Naive thymus-derived CD8-positive, alpha-beta T cell (primary cell): Measurements from ENCODE around the gene NCKAP5L. TPM values are rescaled to one million over a fixed set of nuclear protein-coding genes. Genes with fewer than 3 reads are reported as not detected.
"Not testable (repeated sequence)": the region's sequence is repeated elsewhere in the genome, so short reads cannot be mapped to it uniquely, and the experiment has no call there.

Experiments used
- ATAC-seq, 2 donors: fragments of 150-1000 bp; cut with Tn5 transposase in 1 of 2; sonication (Bioruptor Pico), chemical (Tn5 transposase) in 1 of 2; 1 replicate in 1 of 2; 2 replicates in 1 of 2; pipeline ENCODE4 v1.10.0; 2021; ENCODE audit warnings: mild to moderate bottlenecking in 2 of 2, moderate library complexity in 2 of 2
- POLR2A ChIA-PET: fragments of 350-600 bp; sonication (Branson Sonifier 250); formaldehyde crosslinking; loops from one replicate; lab custom pipeline; 2021; ENCODE audit warnings: antibody characterized with exemption; lab: Charles Lee
- DNase-seq, 10 donors: peaks; one replicate each; pipeline versions ENCODE4 v3.0.0 to v3.0.0-alpha.2; 2020 to 2022
- H3K27ac Mint-ChIP-seq, 10 donors: one replicate each; pipeline ENCODE4 v1.8.0; 2020 to 2022; ENCODE audit warnings: mild to moderate bottlenecking in 10 of 10, mixed read lengths in 10 of 10, moderate library complexity in 4 of 10, inconsistent platforms in 1 of 10
- H3K27me3 Mint-ChIP-seq, 5 donors: one replicate each; pipeline ENCODE4 v1.8.0; 2021 to 2022; ENCODE audit warnings: mixed read lengths in 5 of 5
- H3K36me3 Mint-ChIP-seq, 3 donors: one replicate each; pipeline ENCODE4 v1.8.0; 2020 to 2022; ENCODE audit warnings: mixed read lengths in 3 of 3, mild to moderate bottlenecking in 2 of 3, inconsistent platforms in 1 of 3
- H3K4me1 Mint-ChIP-seq, 4 donors: one replicate each; pipeline ENCODE4 v1.8.0; 2021 to 2022; ENCODE audit warnings: mixed read lengths in 4 of 4
- H3K4me3 Mint-ChIP-seq, 10 donors: one replicate each; pipeline ENCODE4 v1.8.0; 2020 to 2022; ENCODE audit warnings: mild to moderate bottlenecking in 10 of 10, mixed read lengths in 10 of 10, moderate library complexity in 6 of 10, inconsistent platforms in 1 of 10
- H3K9me3 Mint-ChIP-seq, 9 donors: one replicate each; pipeline ENCODE4 v1.8.0; 2020 to 2022; ENCODE audit warnings: mixed read lengths in 9 of 9, mild to moderate bottlenecking in 3 of 9, inconsistent platforms in 1 of 9, moderate library complexity in 1 of 9
- polyA plus RNA-seq, 3 donors: library from polyadenylated mRNA; unstranded; fragments of 300-500 nt; fragmentation: Illumina TruSeq; gene quantifications; one replicate each; pipeline ENCODE4 v1.2.3, GENCODE V29; 2021
- total RNA-seq, 8 experiments: library from RNA in 2 of 8; stranded (reverse) in 2 of 8; gene quantifications; one replicate each; pipeline ENCODE4 v1.2.3 and lab custom pipeline; 2021 to 2026

Gene NCKAP5L
- total and polyA plus RNA-seq, 5 experiments from 2014 or later: 1.9 to 14.2 (median 5.1) TPM

GRCh38 chr12:49855890-49856289 is 27.7 kb upstream of the NCKAP5L start:
- H3K4me1 Mint-ChIP-seq, H3K9me3 Mint-ChIP-seq, POLR2A ChIA-PET, H3K36me3 Mint-ChIP-seq, DNase-seq, H3K4me3 Mint-ChIP-seq, ATAC-seq, H3K27ac Mint-ChIP-seq: not testable (repeated sequence)
- H3K27me3 Mint-ChIP-seq: peaks cover 0 to 20% (median 1%) of the 10 kb centered on the region in 5 donors

GRCh38 chr12:49854976-49855375 is 26.8 kb upstream of the NCKAP5L start:
- no peak for ATAC-seq
- no peak for DNase-seq
- peak overlapping the region in 1 of 10 donors; percentile 73 for H3K27ac Mint-ChIP-seq
- H3K4me3 Mint-ChIP-seq: no peak overlapping the region
- POLR2A ChIA-PET: no interaction called here
- peaks cover 0 to 4% (median 0%) of the 10 kb centered on the region in 9 donors for H3K9me3 Mint-ChIP-seq
- H3K27me3 Mint-ChIP-seq: peaks cover 0 to 24% (median 3%) of the 10 kb centered on the region in 5 donors
- H3K36me3 Mint-ChIP-seq: no peaks in the 10 kb centered on the region
- H3K4me1 Mint-ChIP-seq: no peaks in the 10 kb centered on the region

GRCh38 chr12:49853671-49854070 is 25.5 kb upstream of the NCKAP5L start:
- Mint-ChIP-seq H3K9me3 (no peaks in the 10 kb centered on the region), H3K36me3 (no peaks in the 10 kb centered on the region), H3K4me3 (no peak overlapping the region), H3K4me1 (no peaks in the 10 kb centered on the region), H3K27ac (no peak overlapping the region), H3K27me3 (peaks cover 0 to 27% (median 0%) of the 10 kb centered on the region in 5 donors)
- POLR2A ChIA-PET: no interaction called here
- ATAC-seq: no peak
- no peak for DNase-seq

- Mint-ChIP-seq H3K36me3 (no peaks in the 10 kb centered on the region), H3K4me1 (peaks cover 6 to 27% (median 23%) of the 10 kb centered on the region in 4 donors), H3K27me3 (peaks cover 0 to 25% (median 0%) of the 10 kb centered on the region in 5 donors), H3K4me3 (peak overlapping the region in 5 of 10 donors; percentile 13 to 76 (median 48)), H3K27ac (peak overlapping the region in 2 of 10 donors; percentile 24 to 57), H3K9me3 (no peaks in the 10 kb centered on the region)
- no peak for DNase-seq
- ATAC-seq: no peak
- POLR2A ChIA-PET: interaction anchor here (0.8 to 2.0 kb wide), 2 partner anchors 19 to 106 kb away, joined by 3 to 12 read pairs; partner anchors contain the start of genes NCKAP5L and TMBIM6
Measured at GRCh38 chr12:49847161-49847560, 18.9 kb upstream of the NCKAP5L start.

- H3K36me3 Mint-ChIP-seq: no peaks in the 10 kb centered on the region
- H3K4me1 Mint-ChIP-seq: peaks cover 12 to 38% (median 33%) of the 10 kb centered on the region in 4 donors
- DNase-seq (no peak), ATAC-seq (no peak)
- POLR2A ChIA-PET: interaction anchor here (0.6 to 1.3 kb wide), 2 partner anchors 104 to 265 kb away, joined by 3 to 4 read pairs; no protein-coding TSS in a partner anchor
- H3K27me3 Mint-ChIP-seq: peaks cover 0 to 15% (median 0%) of the 10 kb centered on the region in 5 donors
- H3K27ac Mint-ChIP-seq: no peak overlapping the region
- no peaks in the 10 kb centered on the region for H3K9me3 Mint-ChIP-seq
- H3K4me3 Mint-ChIP-seq: no peak overlapping the region
Measured at GRCh38 chr12:49846032-49846431, 17.8 kb upstream of the NCKAP5L start.

GRCh38 chr12:49843876-49844437 is 15.7 kb upstream of the NCKAP5L start:
- H3K27me3 Mint-ChIP-seq: peaks cover 0 to 4% (median 0%) of the 10 kb centered on the region in 5 donors
- POLR2A ChIA-PET: interaction anchor here (0.5 to 8.4 kb wide), 5 partner anchors 16 to 1252 kb away, joined by 3 to 77 read pairs (median 6); partner anchors contain the start of genes NCKAP5L and TMBIM6
- H3K4me1 Mint-ChIP-seq: peaks cover 14 to 45% (median 38%) of the 10 kb centered on the region in 4 donors
- H3K4me3 Mint-ChIP-seq: peak overlapping the region in 7 of 10 donors; percentile 56 to 96 (median 93)
- no peaks in the 10 kb centered on the region for H3K9me3 Mint-ChIP-seq
- H3K27ac Mint-ChIP-seq: peak overlapping the region in 8 of 10 donors; percentile 63 to 99 (median 94)
- DNase-seq (no peak), ATAC-seq (no peak)
- no peaks in the 10 kb centered on the region for H3K36me3 Mint-ChIP-seq

- Mint-ChIP-seq H3K36me3 (no peaks in the 10 kb centered on the region), H3K4me3 (peak overlapping the region; percentile 89 to 97 (median 94)), H3K4me1 (peaks cover 15 to 51% (median 40%) of the 10 kb centered on the region in 4 donors), H3K27ac (peak overlapping the region; percentile 91 to 99 (median 96)), H3K9me3 (no peaks in the 10 kb centered on the region), H3K27me3 (no peaks in the 10 kb centered on the region)
- DNase-seq: no peak
- no peak for ATAC-seq
- POLR2A ChIA-PET: interaction anchor here (0.5 to 8.4 kb wide), 10 partner anchors 11 to 1252 kb away, joined by 3 to 77 read pairs (median 4); partner anchors contain the start of genes NCKAP5L, PRPF40B and TMBIM6
Measured at GRCh38 chr12:49843411-49843810, 15.2 kb upstream of the NCKAP5L start.

GRCh38 chr12:49842519-49843352 is 14.5 kb upstream of the NCKAP5L start, which contains the start of gene BCDIN3D:
BCDIN3D (minus strand) TSS chr12:49843106; CDS start chr12:49843087, 19 bp downstream.
- H3K27me3 Mint-ChIP-seq: no peaks in the 10 kb centered on the region
- H3K36me3 Mint-ChIP-seq: peaks cover 0 to 3% (median 0%) of the 10 kb centered on the region in 3 donors
- POLR2A ChIA-PET: interaction anchor here (0.6 to 8.4 kb wide), 10 partner anchors 11 to 220 kb away, joined by 3 to 77 read pairs (median 4); partner anchors contain the start of genes NCKAP5L, PRPF40B and TMBIM6
- H3K4me3 Mint-ChIP-seq: peak within 1 kb of the TSS; percentile 89 to 97 (median 94)
- no peaks in the 10 kb centered on the region for H3K9me3 Mint-ChIP-seq
- peak within 1 kb of the TSS; percentile 91 to 99 (median 96) for H3K27ac Mint-ChIP-seq
- DNase-seq: peak; percentile 86 to 95 (median 89)
- ATAC-seq: peak; percentile 93 to 95
- peaks cover 17 to 53% (median 43%) of the 10 kb centered on the region in 4 donors for H3K4me1 Mint-ChIP-seq

- Mint-ChIP-seq H3K27ac (peak overlapping the region in 2 of 10 donors; percentile 36 to 50), H3K4me1 (peaks cover 14 to 45% (median 33%) of the 10 kb centered on the region in 4 donors), H3K9me3 (no peaks in the 10 kb centered on the region), H3K36me3 (peaks cover 0 to 3% (median 0%) of the 10 kb centered on the region in 3 donors), H3K27me3 (no peaks in the 10 kb centered on the region), H3K4me3 (no peak overlapping the region)
- POLR2A ChIA-PET: interaction anchor here (0.6 to 8.4 kb wide), 7 partner anchors 11 to 126 kb away, joined by 3 to 77 read pairs (median 3); partner anchors contain the start of genes NCKAP5L and TMBIM6
- ATAC-seq (peak in 1 of 2 donors; percentile 15), DNase-seq (peak in 7 of 10 donors; percentile 26 to 59 (median 46))
Measured at GRCh38 chr12:49838973-49839633, 10.9 kb upstream of the NCKAP5L start.

- POLR2A ChIA-PET: interaction anchor here (1.8 kb wide), 1 partner anchor 10 kb away, joined by 4 read pairs; no protein-coding TSS in a partner anchor
- Mint-ChIP-seq H3K27me3 (no peaks in the 10 kb centered on the region), H3K4me1 (peaks cover 7 to 14% (median 12%) of the 10 kb centered on the region in 4 donors), H3K4me3 (no peak overlapping the region), H3K27ac (peak overlapping the region in 1 of 10 donors; percentile 28), H3K36me3 (no peaks in the 10 kb centered on the region), H3K9me3 (no peaks in the 10 kb centered on the region)
- DNase-seq (no peak), ATAC-seq (no peak)
Measured at GRCh38 chr12:49832836-49833421, 4.7 kb upstream of the NCKAP5L start.

GRCh38 chr12:49831717-49832116 is 3.5 kb upstream of the NCKAP5L start:
- Mint-ChIP-seq H3K27me3 (no peaks in the 10 kb centered on the region), H3K4me1 (peaks cover 11 to 24% (median 20%) of the 10 kb centered on the region in 4 donors), H3K36me3 (no peaks in the 10 kb centered on the region), H3K4me3 (no peak overlapping the region), H3K9me3 (no peaks in the 10 kb centered on the region), H3K27ac (no peak overlapping the region)
- DNase-seq: no peak
- POLR2A ChIA-PET: interaction anchor here (0.6 to 1.8 kb wide), 4 partner anchors 12 to 167 kb away, joined by 3 to 4 read pairs (median 3); no protein-coding TSS in a partner anchor
- ATAC-seq: no peak
